WTC11 (cell line): ENCODE data around the gene MGMT. TPM values are rescaled to one million over a fixed set of nuclear protein-coding genes. Genes with fewer than 3 reads are reported as not detected.

Source experiments
- ATAC-seq: fragments of 200-7000 bp; cut with Tn5 transposase; 2 replicates; pipeline ENCODE4 v1.10.0; 2021; ENCODE audit warnings: mild to moderate bottlenecking, moderate library complexity
- CTCF ChIA-PET: fragments of 300-600 bp; sonication (Branson Sonifier 250); formaldehyde crosslinking; loops from one replicate; lab custom pipeline; 2021; ENCODE audit warnings: antibody characterized with exemption; lab: Charles Lee
- POLR2A ChIA-PET: fragments of 350-600 bp; sonication (Branson Sonifier 250); formaldehyde crosslinking; loops from one replicate; lab custom pipeline; 2021; ENCODE audit warnings: antibody characterized with exemption; lab: Charles Lee
- DNase-seq: peaks from one replicate; pipeline ENCODE4 v3.0.0; 2021; ENCODE audit warnings: low spot score
- H3K27ac Mint-ChIP-seq: 2 replicates; pipeline ENCODE4 v1.8.0; 2021; ENCODE audit warnings: mixed read lengths
- H3K27me3 Mint-ChIP-seq: 2 replicates; pipeline ENCODE4 v1.8.0; 2021; ENCODE audit warnings: low read depth, mild to moderate bottlenecking, moderate library complexity, mixed read lengths
- H3K36me3 Mint-ChIP-seq: 2 replicates; pipeline ENCODE4 v1.8.0; 2021; ENCODE audit warnings: mixed read lengths
- H3K4me1 Mint-ChIP-seq: 2 replicates; pipeline ENCODE4 v1.8.0; 2022; ENCODE audit warnings: mixed read lengths
- H3K4me3 Mint-ChIP-seq: 2 replicates; pipeline ENCODE4 v1.8.0; 2021; ENCODE audit warnings: mild to moderate bottlenecking, moderate library complexity, mixed read lengths
- H3K9me3 Mint-ChIP-seq: 2 replicates; pipeline ENCODE4 v1.8.0; 2021; ENCODE audit warnings: mixed read lengths
- CBFB ChIP-seq: sonication (generic); formaldehyde crosslinking; IDR thresholded peaks from 2 replicates; pipeline ENCODE4 v1.8.1; 2022; ENCODE audit warnings: mild to moderate bottlenecking, low read depth, missing genetic modification reagents
- CREM ChIP-seq: sonication (generic); formaldehyde crosslinking; IDR thresholded peaks from 2 replicates; pipeline ENCODE4 v1.8.1; 2022; ENCODE audit warnings: mild to moderate bottlenecking, missing genetic modification reagents, moderate library complexity
- FOXK1 ChIP-seq: sonication (generic); formaldehyde crosslinking; IDR thresholded peaks from 2 replicates; pipeline ENCODE4 v1.8.0; 2022; ENCODE audit warnings: mild to moderate bottlenecking, moderate library complexity, missing genetic modification reagents
- FOXP1 ChIP-seq: sonication (generic); formaldehyde crosslinking; IDR thresholded peaks from 2 replicates; pipeline ENCODE4 v1.8.0; 2022; ENCODE audit warnings: missing genetic modification reagents, mild to moderate bottlenecking, moderate library complexity, borderline replicate concordance
- JAZF1 ChIP-seq: fragments of 250-450 bp; sonication (Bioruptor Pico); IDR thresholded peaks from 2 replicates; pipeline ENCODE4 v1.9.0; 2021; ENCODE audit warnings: moderate library complexity, mild to moderate bottlenecking, inconsistent platforms
- NR2C2 ChIP-seq: sonication (generic); formaldehyde crosslinking; IDR thresholded peaks from 2 replicates; pipeline ENCODE4 v1.8.0; 2022; ENCODE audit warnings: mild to moderate bottlenecking, missing genetic modification reagents
- PRRX2 ChIP-seq: fragments of 250-450 bp; sonication (Bioruptor Pico); IDR thresholded peaks from 2 replicates; pipeline ENCODE4 v1.8.0; 2021; ENCODE audit warnings: mild to moderate bottlenecking
- SMAD4 ChIP-seq: sonication (generic); formaldehyde crosslinking; IDR thresholded peaks from 2 replicates; pipeline ENCODE4 v1.8.0; 2022; ENCODE audit warnings: mild to moderate bottlenecking, missing genetic modification reagents
- SOX15 ChIP-seq: fragments of 250-450 bp; sonication (Bioruptor Pico); IDR thresholded peaks from 2 replicates; pipeline ENCODE4 v1.9.0; 2021; ENCODE audit warnings: mild to moderate bottlenecking
- ZBTB21 ChIP-seq: sonication (generic); formaldehyde crosslinking; IDR thresholded peaks from 2 replicates; pipeline ENCODE4 v1.8.1; 2023; ENCODE audit warnings: mild to moderate bottlenecking, missing genetic modification reagents, borderline replicate concordance
- ZNF416 ChIP-seq: fragments of 250-450 bp; sonication (Bioruptor Pico); IDR thresholded peaks from 2 replicates; pipeline ENCODE4 v1.9.0; 2021; ENCODE audit warnings: mild to moderate bottlenecking, inconsistent platforms
- ZNF423 ChIP-seq: fragments of 250-450 bp; sonication (Bioruptor Pico); IDR thresholded peaks from 2 replicates; pipeline ENCODE4 v2.1.2; 2022; ENCODE audit warnings: mild to moderate bottlenecking, moderate library complexity
- ZNF671 ChIP-seq: fragments of 250-450 bp; sonication (Bioruptor Pico); IDR thresholded peaks from 2 replicates; pipeline ENCODE4 v1.8.0; 2021; ENCODE audit warnings: mild to moderate bottlenecking
- total RNA-seq: library from RNA; stranded (reverse); gene quantifications from 3 replicates; pipeline ENCODE4 v1.2.3, GENCODE V29; 2021
- TF ChIP-seq, protein P1 (sequence below): fragments of 250-450 bp; sonication (Bioruptor Pico); IDR thresholded peaks from 2 replicates; pipeline ENCODE4 v1.8.0; 2021; ENCODE audit warnings: mild to moderate bottlenecking
- TF ChIP-seq, protein P2 (sequence below): fragments of 250-450 bp; sonication (Bioruptor Pico); IDR thresholded peaks from 2 replicates; pipeline ENCODE4 v2.1.2; 2022; ENCODE audit warnings: mild to moderate bottlenecking, moderate library complexity
- TF ChIP-seq, protein P3 (sequence below): fragments of 250-450 bp; sonication (Bioruptor Pico); IDR thresholded peaks from 2 replicates; pipeline ENCODE4 v1.9.0; 2021; ENCODE audit warnings: mild to moderate bottlenecking

MGMT gene
- total RNA-seq, 1 experiment from 2014 or later: 11.8 TPM

DNA sequence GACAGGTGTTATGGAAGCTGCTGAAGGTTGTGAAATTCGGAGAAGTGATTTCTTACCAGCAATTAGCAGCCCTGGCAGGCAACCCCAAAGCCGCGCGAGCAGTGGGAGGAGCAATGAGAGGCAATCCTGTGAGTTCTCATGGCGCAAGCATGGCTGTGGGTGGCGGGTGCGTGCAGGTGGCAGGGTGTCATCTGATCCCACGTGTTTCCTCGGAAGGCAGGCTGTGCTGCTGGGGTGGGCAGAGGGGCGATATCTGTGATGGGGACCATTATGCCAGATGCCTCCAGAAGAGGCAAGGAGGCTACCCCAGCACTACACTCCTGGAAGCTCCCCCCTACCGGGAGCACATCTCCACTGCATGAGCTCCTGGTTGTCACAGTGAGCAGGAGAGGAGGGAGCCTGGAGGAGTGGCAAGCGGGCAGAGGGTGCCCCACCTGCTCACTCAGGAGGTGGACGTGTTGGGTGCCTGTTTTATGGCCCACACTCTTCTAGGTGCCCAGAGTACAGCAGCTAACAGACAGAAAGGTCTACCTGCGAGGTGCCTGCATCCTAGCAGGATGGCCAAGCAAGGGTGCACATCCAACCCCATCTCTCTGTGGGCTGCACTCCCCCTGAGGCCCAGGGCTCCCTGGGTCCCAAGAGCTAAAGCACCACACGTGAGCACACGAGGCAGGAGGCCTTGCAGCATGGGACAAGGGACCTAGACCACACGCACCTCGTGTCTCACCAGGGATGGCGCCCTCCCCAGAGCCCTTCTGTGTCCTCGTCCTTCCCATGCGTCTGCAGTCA is 292.4 kb downstream of the MGMT start:
- POLR2A ChIA-PET: no interaction called here
- H3K27ac Mint-ChIP-seq: no peak overlapping the region
- peaks cover 12% of the 10 kb centered on the region for H3K9me3 Mint-ChIP-seq
- no peak overlapping the region for H3K4me3 Mint-ChIP-seq
- DNase-seq: no peak
- peaks cover 13% of the 10 kb centered on the region for H3K4me1 Mint-ChIP-seq
- H3K36me3 Mint-ChIP-seq: peaks cover 10% of the 10 kb centered on the region
- CTCF ChIA-PET: interaction anchor here (0.9 kb wide), 1 partner anchor 7 kb away, joined by 3 read pairs; no protein-coding TSS in a partner anchor
- no peak for ATAC-seq
- H3K27me3 Mint-ChIP-seq: no peaks in the 10 kb centered on the region
- no peak for TF ChIP-seq SOX15
- TF ChIP-seq, all 79 proteins: peak for 0

DNA sequence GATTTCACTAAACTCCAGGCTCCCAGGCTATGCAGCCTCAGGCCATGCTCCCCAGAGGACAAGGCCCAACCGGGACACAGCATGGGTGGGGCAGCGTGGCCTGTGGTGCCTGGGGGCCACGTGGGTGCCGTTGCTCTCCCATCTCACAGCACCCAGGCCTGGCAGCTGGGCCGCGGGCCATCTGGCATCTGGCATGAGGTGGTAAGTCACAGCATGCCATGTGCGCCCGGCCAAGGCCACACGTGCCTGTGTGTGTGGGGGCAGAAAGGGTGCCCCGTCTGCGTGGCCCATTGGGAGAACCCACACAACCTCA is 292.9 kb downstream of the MGMT start:
- no peak overlapping the region for H3K4me3 Mint-ChIP-seq
- H3K36me3 Mint-ChIP-seq: peaks cover 7% of the 10 kb centered on the region; the same call in 1 of the 2 replicates
- H3K27ac Mint-ChIP-seq: no peak overlapping the region
- peaks cover 7% of the 10 kb centered on the region for H3K9me3 Mint-ChIP-seq
- ChIA-PET CTCF (no interaction called here), POLR2A (no interaction called here)
- H3K4me1 Mint-ChIP-seq: peaks cover 13% of the 10 kb centered on the region
- DNase-seq: no peak
- H3K27me3 Mint-ChIP-seq: no peaks in the 10 kb centered on the region
- TF ChIP-seq ZNF423 (CRISPR knock-in tag): no peak
- TF ChIP-seq FOXK1 (CRISPR knock-in tag): no peak
- no peak for TF ChIP-seq SOX15
- no peak for TF ChIP-seq ZNF671 (CRISPR knock-in tag)
- no peak for TF ChIP-seq FOXP1 (CRISPR knock-in tag)
- no peak for ATAC-seq

DNA sequence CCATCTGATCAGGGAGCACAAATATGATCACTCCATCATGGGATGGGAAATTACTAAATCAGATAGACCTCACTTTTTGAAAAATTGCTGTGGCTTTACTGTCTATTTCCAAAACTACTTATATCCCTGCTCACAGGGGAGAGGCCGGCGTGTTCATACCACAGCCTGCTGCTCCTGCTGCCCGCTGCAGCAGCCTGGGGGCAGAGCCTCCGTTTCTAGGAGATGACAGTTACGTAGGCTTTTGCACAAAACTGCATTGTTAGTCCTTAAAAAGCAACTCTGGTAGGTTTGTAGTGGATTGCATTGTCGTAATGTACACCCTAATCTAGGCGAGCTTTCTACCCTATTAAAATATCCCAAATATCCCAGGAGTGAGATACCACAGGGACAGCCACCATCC is 293.4 kb downstream of the MGMT start:
- Mint-ChIP-seq H3K27me3 (no peaks in the 10 kb centered on the region), H3K27ac (no peak overlapping the region), H3K9me3 (peaks cover 2% of the 10 kb centered on the region), H3K4me1 (peaks cover 13% of the 10 kb centered on the region), H3K4me3 (no peak overlapping the region), H3K36me3 (peaks cover 2% of the 10 kb centered on the region; the same call in 1 of the 2 replicates)
- ChIA-PET POLR2A (interaction anchor here (1.2 kb wide), 1 partner anchor 10 kb away, joined by 3 read pairs; no protein-coding TSS in a partner anchor), CTCF (no interaction called here)
- DNase-seq: no peak
- ATAC-seq: no peak
- no peak for TF ChIP-seq CBFB
- TF ChIP-seq SMAD4 (CRISPR knock-in tag): no peak
- TF ChIP-seq NR2C2 (CRISPR knock-in tag): no peak
- no peak for TF ChIP-seq ZNF416 (CRISPR knock-in tag)
- TF ChIP-seq FOXP1 (CRISPR knock-in tag): no peak
- TF ChIP-seq, protein P1, sequence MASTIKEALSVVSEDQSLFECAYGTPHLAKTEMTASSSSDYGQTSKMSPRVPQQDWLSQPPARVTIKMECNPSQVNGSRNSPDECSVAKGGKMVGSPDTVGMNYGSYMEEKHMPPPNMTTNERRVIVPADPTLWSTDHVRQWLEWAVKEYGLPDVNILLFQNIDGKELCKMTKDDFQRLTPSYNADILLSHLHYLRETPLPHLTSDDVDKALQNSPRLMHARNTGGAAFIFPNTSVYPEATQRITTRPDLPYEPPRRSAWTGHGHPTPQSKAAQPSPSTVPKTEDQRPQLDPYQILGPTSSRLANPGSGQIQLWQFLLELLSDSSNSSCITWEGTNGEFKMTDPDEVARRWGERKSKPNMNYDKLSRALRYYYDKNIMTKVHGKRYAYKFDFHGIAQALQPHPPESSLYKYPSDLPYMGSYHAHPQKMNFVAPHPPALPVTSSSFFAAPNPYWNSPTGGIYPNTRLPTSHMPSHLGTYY: no peak
- TF ChIP-seq CREM (CRISPR knock-in tag): no peak
- TF ChIP-seq, protein P2, sequence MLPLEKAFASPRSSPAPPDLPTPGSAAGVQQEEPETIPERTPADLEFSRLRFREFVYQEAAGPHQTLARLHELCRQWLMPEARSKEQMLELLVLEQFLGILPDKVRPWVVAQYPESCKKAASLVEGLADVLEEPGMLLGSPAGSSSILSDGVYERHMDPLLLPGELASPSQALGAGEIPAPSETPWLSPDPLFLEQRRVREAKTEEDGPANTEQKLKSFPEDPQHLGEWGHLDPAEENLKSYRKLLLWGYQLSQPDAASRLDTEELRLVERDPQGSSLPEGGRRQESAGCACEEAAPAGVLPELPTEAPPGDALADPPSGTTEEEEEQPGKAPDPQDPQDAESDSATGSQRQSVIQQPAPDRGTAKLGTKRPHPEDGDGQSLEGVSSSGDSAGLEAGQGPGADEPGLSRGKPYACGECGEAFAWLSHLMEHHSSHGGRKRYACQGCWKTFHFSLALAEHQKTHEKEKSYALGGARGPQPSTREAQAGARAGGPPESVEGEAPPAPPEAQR (CRISPR knock-in tag): no peak
- TF ChIP-seq, protein P3, sequence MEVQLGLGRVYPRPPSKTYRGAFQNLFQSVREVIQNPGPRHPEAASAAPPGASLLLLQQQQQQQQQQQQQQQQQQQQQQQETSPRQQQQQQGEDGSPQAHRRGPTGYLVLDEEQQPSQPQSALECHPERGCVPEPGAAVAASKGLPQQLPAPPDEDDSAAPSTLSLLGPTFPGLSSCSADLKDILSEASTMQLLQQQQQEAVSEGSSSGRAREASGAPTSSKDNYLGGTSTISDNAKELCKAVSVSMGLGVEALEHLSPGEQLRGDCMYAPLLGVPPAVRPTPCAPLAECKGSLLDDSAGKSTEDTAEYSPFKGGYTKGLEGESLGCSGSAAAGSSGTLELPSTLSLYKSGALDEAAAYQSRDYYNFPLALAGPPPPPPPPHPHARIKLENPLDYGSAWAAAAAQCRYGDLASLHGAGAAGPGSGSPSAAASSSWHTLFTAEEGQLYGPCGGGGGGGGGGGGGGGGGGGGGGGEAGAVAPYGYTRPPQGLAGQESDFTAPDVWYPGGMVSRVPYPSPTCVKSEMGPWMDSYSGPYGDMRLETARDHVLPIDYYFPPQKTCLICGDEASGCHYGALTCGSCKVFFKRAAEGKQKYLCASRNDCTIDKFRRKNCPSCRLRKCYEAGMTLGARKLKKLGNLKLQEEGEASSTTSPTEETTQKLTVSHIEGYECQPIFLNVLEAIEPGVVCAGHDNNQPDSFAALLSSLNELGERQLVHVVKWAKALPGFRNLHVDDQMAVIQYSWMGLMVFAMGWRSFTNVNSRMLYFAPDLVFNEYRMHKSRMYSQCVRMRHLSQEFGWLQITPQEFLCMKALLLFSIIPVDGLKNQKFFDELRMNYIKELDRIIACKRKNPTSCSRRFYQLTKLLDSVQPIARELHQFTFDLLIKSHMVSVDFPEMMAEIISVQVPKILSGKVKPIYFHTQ: no peak
- no peak for TF ChIP-seq ZBTB21 (CRISPR knock-in tag)
- TF ChIP-seq JAZF1: no peak
- TF ChIP-seq PRRX2 (CRISPR knock-in tag): no peak
